Stromal cell of bone marrow (primary cell): Measurements from ENCODE around the gene DLG1.
A peak's percentile ranks its signal among the peaks of the same experiment; 100 is the strongest.

Source experiments
- DNase-seq: peaks from one replicate; pipeline ENCODE4 v3.0.0-alpha.2; 2012; ENCODE audit warnings: low read depth

Gene DLG1

DNA sequence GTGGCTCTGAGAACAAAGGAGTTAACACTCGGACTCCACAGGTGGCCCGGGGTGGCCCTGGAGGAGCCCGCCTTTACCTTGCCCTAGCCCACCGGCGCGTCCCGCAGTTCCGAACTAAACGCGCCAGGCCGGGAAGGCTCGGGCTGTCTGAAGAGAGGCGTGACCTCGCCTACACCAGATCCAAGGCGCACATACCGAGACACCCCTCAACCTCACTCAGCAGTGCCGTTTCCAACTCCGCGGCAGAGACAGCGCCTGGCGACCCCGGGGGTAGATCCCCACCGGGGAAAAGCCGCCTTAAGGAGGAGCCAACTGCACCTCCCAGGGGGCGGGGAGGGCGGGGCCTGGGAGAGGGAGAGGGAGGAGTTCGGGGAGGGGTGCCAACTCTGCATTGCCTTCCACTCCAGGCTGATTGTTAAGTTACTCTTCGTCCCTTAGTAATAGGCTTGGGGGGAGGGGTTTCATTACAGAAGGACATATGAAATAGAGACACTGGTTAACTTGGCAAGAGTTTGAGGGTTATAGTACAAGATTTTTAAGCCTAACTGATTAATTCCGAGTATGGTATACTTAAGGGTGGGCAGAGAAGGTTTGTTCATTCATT is at the start of gene DLG1:
TSS of gene DLG1 (minus strand) at position 272 of the 604 bp plus-strand sequence. CDS start 1,408 bp downstream, outside the sequence.
- peak; percentile 87 for DNase-seq

DNA sequence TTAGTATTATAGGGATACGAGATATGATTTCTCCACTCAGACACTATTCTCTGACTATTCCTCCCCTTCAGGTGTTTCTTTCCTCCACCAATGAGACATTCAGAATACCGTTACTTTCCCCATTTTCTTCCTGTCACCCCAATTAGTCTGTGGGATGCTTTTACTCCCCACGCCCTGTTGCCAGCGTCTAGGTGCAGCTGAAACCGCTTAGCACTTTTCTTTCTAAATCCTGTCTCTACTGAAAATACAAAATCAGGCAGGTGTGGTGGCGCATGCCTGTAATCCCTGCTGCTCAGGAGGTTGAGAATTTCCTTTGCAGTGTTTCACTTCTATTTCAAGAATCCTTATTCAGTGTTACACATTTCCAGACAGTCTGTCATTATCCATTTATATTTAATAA is 49.6 kb upstream of the DLG1 start:
- no peak for DNase-seq

DNA sequence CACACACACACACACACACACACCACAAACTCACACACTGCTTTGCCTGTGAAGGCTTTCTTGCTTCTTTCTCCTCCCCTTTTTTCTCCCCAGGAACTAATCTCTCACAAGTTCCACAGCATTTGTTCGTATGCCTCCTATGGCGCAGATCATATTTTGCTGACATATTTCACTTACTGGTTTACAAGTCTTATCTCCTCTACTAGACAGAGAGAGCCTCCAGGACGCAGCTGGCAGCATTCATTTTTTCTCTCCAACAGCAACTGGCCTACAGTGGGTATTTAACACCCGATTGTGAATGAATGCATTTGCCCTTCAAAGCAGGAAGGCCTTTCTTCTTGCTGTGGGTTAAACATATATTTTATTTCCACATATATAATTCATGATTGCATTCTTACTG is 47.0 kb upstream of the DLG1 start:
- DNase-seq = no peak

DNA sequence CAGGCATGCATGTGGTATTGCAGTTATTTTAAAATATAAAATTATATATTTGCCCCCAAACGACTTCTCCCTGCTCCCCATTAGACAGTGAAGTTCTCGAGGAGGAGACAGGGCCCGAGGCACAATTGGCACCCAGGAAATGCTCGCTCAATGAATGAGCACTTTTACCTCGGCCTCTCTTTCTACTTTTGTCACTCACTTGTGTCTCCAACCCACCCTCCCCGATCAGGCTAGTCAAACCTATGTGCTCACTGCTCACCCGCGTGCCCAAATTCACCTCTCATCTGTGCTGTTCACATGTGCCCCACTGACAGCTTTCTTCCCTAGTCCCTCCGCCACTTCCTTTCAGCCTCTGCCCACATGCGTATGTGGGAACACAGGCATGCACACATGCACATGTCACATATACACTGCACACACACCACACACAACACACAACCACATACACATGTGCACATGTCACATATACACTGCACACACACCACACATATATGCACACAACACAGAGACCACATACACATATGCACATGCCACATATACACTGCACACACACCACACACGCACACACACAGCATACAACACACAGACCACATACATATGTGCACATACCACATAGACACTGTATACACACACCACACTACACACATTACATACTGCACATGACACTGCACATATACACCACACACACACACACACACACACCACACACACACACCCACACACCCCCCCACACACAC is 46.3 kb upstream of the DLG1 start:
- no peak for DNase-seq

DNA sequence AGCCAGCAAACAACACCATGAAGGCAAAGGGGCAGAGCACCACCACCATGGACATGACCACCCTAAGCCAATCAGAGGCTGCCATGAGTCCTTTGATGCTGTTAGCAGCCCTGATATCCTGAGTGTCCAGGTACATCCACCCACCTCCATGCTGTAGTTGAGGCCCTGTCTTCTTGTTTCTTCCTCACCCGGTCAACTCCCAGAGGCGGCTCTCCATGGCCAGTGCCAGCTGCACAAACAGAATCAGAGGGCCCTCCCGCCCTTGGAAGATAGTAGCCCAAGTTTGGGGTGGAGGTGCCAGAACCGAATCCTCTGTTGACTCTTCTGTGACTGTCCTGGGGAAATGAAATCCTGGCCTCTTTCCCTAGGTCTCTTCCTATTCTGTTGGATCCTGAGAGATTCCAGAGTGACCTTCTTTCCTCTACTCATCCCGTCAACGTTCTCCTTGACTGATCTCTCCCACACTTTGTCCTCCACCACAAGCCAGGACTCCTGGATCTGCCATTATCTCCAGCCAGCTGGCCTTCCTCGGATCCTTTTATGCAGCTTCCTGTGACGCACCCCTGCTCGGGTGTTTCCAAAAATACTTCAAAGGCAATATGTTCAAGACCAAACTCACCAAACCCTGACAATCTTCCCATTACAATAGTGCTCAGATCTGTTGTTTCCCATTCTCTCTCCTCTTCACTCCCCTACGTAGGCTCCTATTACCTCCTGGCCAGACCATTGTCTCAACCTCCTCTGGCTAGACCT is 45.4 kb upstream of the DLG1 start:
- no peak for DNase-seq

DNA sequence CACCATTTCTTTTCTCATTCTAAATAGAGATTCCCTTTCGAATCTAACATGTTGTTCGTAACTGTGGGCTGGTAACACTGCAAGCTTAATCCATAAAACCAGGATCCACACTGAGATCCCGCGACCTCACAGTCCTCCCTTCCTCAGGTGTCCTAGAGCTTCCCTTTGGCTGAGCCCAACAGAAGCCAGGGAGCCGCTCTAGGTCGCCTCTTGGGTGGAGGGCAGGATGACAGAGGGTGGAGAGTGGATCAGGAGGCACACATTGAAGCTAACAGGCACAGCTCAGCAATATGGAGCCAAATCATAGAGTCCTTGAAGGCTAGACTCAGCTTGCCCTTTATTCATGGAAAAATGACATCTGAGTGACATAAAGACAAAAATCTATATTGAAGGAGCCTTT is 44.7 kb upstream of the DLG1 start:
- no peak for DNase-seq

DNA sequence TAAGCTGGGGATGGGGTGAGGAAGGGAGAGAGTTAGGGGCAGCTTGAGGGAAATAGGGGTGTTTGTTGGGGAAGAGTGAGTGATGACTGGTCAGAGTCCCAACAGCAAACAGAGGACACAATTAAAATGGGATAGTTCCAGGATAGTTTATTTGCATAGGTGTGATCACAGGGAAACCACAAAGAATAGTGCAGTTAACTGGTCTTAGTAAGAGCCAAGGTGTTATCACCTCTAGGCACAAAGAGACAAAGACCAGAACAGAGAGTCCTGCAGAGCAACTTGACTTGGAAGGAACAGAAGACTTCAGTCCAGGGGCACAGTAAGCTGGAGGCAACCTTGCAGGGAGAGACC is 42.1 kb upstream of the DLG1 start:
- DNase-seq = no peak

DNA sequence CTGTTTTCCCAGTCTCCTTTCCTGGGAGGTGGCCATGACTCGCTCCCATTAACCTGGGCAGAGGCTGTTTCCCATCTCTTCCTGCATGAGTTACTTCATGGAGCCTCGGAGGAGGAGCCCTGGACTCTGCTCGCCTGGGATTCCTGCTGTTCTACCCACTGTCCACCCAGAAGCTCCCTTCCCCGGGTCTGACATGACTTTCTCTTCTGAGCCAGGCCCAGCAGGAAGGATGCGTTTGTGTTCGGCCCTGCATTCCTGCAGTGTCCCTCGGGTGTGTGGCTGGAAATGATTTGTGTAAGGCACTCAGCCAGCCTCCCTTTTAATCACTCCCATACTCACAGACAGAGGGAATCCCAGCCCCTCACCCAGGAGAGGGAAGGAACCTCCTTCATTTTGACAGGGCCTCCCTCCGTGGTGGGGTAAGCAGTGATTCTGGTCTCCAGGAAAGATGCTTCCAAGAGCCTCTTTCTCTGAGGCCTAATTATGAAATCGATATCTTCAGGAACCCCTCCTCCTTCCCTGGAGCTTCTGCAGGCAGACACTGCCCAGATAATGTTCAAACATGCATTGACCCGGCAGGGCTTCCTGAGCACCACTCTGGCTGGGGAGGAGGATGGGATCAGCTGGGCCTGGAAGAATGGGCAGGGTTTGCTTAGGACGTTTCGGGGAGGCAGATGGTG is 41.6 kb upstream of the DLG1 start:
- DNase-seq = no peak

DNA sequence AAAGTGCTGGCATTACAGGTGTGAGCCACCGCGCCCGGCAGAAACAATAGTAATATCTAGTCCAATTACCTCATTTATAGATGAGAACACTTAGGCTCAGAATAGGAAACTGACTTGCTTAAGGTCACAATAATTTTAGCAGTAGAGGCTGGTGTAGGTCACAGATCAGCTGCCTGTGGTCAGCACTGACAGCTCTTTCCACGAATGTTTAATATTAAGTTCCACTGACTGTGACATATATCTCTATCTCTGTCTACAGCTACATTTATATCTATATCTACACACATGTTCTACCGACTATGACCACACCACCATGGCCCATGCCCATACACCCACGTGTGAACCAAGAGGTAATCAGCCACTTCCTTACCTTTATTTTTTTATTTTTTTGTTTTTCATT is 40.2 kb upstream of the DLG1 start:
- DNase-seq = no peak

DNA sequence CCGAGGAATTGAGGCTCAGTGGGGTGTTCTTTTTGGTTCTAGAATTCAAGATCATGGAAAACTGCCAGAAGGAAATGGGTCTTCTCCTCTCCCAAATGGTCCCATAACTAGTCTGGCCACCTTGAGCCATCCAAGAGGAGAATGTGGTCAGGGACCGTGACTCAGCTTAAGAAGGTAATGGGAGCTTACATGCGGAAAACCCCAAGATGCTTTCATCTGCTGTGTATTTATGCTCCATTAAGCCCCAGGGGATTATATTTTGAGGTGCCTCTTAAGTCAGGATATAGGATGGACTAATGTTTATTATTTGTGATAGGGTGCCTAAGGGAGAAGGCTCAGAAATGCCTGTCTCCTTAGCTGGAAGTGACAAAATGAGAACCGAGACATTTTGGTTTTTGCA is 39.2 kb upstream of the DLG1 start:
- DNase-seq = no peak

DNA sequence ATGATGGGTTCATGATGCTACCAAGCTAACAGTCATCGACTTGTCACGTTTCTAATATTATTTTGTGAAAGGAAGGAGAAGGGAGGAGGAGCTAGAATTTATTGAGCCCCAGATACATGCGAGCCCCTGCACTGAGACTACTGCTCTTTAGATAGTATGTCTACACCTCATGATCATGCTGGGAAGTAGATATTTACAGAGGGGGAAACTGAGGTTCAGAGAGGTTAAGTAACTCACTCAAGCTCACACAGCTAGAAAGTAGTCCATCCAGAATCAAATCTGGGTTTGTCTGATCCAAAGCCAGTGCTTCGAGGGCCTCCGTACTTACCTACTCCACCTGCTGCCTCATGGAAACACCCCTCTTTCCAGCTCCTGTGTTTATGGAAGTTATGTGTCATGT is 38.8 kb upstream of the DLG1 start:
- no peak for DNase-seq

DNA sequence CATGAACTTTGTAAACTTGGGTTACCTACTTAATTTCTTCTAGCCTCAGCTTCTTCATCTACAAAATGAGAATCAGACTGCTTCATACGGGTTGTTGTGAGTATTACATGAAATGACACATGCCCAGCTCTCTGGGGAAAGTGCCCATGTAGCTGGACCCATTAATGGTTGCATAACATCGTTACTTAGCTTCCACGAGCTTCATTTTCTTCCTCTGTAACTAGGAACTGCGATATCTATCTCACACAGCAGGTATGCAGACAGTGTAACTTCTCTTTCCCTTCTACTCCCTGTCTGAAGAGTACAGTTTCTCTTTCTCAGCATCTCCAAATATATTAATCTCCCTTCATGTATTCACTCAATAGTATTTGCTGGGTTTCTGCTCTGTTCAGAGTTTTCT is 37.9 kb upstream of the DLG1 start:
- no peak for DNase-seq

DNA sequence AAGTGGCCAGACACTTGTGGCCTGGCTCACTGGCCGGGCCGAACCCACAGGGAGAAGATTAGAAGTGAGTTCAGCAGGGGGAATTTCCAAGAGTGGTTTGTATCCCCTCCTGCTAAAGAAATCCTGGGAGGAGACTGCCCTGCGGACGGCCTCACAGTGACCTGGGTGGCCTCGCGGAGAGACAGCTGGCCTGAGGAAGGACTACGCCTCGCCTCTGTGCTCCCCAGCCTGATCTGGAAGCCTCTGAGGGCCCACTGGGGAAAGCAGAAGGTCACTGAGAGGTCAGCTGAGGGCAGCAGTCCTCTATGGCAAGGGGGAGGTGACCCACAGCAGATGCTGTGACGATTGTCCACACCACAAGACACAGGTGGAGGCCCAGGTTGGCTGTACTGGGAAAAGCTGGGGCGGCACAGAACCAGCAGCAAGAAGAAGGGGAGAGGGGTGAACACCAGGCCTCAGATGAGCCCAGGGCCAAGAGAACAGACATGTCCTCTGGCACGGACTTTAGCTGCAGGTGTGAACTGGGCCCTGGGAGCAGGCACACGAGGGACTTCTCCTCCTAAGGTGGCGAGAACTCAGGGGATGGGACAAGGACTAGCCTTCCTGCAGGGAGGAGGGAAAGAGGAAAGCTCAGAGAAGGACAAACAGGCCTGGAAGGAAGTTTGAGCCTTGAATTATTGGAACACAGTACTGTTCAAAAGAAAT is 37.2 kb upstream of the DLG1 start:
- DNase-seq = no peak

DNA sequence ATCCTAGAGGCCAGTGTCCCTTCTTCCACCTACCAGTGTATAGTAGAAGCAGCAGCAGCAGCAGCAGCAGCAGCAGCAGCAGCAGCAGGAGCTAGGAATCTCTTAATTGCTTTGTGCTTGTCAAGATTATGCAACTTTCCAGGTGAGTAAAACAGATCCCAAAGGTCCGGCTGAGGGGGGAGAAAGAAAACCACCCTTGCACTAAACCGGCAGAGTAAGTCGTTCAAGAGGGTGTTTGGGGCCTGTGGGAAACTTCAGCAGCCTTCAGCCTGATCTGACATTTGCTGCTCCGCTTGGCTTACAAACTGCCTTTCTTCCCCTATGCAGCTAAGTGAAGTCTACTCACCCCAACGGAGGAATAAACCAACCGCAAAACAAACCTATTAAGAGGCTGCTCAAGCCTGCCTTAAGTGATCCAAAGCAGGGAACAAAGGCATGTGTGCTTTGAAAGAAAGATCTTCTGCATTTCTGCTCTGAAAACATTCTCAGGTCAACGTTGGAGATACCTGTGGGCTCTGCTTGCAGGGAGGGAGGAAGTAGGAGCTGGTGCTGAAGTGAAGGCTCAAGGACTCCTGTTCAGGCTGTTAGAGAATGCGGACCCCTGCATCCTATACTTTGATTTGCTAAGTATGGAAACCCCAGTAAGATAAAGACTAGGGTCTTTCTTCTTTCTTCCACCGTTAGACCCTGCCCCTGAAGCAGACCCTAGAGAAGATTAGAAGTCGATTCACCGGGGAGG is 35.7 kb upstream of the DLG1 start:
- no peak for DNase-seq

DNA sequence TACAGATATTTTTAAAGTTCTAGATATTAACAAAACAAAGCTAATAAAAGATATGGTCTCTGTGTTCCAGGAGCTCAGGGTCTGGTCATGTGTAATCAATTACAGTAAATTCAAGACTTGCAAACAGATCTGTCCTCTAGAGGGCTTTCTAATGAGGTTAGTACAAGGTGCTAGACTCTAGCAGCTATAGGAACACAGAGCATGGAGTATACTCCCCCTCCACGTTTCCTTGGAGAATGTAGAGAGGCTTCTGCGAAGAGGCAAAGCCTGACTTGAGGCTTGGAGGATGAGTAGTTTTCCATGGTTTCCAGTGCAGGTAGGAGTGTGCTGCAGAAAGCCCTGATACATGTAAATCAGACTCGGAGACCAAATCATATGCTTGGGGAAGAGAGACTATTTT is 32.7 kb upstream of the DLG1 start:
- DNase-seq = no peak

DNA sequence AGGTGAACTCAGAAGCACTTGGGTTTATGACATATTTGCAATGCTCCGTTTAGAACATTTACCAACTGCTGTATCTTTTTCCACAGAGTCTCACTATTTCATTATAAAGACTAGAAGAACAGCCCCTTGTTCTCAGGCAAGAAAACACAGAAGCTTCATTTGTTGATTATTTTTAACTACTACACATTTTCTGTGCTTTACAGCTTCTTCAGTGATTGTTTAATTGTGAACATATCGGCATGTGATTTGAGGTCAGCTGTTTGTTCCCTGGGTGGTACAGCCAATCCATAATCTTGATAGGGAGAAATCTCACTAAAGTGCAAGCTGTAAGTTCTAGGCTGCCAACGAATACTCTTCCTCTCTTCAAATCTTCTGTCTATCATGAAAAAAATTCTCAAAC is 31.0 kb upstream of the DLG1 start:
- no peak for DNase-seq

DNA sequence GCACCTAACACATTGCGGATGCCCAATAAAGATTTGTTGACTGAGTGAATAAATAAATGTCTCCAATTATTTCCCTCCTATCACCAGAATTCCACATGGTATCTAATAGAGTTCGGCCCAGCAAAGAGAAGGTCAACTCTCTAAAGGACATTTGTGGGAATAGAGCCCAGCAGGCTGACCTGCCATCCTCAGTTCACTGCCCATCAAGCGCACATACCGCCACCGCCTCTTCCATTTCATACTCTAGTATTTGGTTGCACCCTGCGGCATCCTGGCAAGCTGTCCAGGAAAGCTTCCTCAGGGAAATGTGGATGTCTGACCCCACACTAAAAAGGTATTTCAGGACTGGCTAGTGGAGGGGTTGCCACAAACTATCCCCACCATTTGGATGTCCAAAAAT is 29.8 kb upstream of the DLG1 start:
- no peak for DNase-seq

DNA sequence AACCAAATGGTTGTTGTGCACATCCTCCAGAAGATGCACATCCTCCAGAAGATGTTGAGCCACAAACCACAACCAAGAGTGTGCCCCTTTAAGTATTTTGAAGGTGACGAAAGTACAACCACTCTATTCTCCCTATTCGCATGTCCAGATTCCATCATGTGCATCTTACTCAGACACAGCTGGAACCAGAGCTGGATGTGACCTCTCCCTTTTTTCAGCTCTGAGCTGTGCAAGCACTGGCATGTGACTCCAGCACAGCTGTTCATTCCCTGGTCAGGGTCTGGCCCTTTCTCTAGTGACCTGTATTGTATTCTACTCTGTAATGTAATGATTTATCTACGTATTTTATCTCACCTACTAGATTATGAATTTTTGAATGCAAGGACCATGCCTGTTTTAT is 29.3 kb upstream of the DLG1 start:
- peak; percentile 58 for DNase-seq

DNA sequence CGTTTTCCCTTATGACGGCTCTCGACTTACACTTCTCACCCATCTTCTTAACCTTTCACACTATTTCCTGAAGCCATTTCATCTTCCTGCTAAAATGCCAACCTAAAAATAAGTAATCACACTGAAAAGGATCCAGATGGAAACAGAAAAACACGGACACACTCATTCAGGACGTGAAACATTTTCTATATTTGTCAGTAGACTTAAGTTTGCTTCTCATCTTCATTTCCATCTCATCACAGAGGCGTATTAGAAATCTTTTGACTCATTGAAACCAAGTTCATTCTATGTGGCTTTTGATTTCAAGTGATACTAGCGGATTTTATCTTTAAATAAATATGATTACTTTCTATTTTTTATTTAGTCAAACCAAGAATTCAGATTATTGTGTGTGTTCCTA is 27.4 kb upstream of the DLG1 start:
- no peak for DNase-seq

DNA sequence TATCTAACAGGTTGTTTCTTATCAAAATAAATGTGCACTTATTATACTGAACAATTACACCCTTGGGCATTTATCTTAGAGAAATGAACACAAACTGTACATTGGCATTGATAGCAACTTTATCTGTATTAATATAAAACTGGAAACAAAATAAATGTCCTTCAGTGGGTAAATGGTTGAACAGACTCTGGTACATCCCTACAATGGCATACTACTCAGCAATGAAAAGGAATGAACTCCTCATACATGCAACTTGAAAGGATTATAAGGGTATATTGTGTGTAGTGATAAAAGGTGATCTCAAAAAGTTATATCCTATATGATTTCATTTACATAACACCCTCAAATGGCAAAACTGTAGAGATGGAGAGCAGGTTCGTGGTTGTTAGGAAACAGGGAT is 23.7 kb upstream of the DLG1 start:
- no peak for DNase-seq

DNA sequence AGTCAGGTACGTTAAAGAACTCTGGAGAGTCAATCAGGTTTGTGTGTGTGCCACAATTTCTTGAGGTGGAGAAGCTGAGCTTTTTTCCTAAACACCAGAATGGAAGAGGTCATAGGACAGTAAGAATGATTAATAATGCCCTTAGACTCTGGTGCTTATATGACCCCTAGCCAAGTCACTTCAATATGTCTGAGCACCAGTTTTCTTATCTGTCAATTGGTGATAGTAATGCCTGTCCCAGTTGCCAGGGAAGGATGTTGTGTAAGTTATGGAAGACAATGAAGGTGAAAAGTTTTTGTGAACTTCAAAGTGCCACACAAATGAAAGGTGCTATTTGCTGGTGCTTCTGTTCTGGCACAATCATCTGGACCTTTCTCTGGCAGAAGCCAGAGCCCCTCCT is 22.2 kb upstream of the DLG1 start:
- DNase-seq = no peak
